Hepatocyte (in vitro differentiated cells): ENCODE data around the gene ADAM17. TPM values are rescaled to one million over a fixed set of nuclear protein-coding genes. Genes with fewer than 3 reads are reported as not detected.

Experiments
- DNase-seq: peaks from one replicate; pipeline ENCODE4 v3.0.0-alpha.2; 2016; ENCODE audit warnings: low spot score
- H2AFZ ChIP-seq: fragments of 200-600 bp; sonication (generic); 2 replicates; pipeline ENCODE4 v1.6.0; 2016; ENCODE audit warnings: antibody characterized with exemption, mild to moderate bottlenecking
- H3K27ac ChIP-seq: fragments of 200-600 bp; sonication (generic); 2 replicates; pipeline ENCODE4 v1.5.1; 2016; ENCODE audit warnings: mild to moderate bottlenecking
- H3K27me3 ChIP-seq: fragments of 200-600 bp; sonication (generic); 2 replicates; pipeline ENCODE4 v1.6.1; 2016
- H3K36me3 ChIP-seq: fragments of 200-600 bp; sonication (generic); replicated peaks from 2 replicates; pipeline ENCODE4 v1.5.1; 2016; ENCODE audit warnings: low read depth; ENCODE audit not compliant: insufficient read depth
- H3K4me1 ChIP-seq: fragments of 200-600 bp; sonication (generic); 2 replicates; pipeline ENCODE4 v1.5.1; 2016; ENCODE audit warnings: mild to moderate bottlenecking, moderate library complexity; ENCODE audit not compliant: insufficient read depth
- H3K4me2 ChIP-seq: fragments of 200-600 bp; sonication (generic); 2 replicates; pipeline ENCODE4 v1.6.0; 2016
- H3K4me3 ChIP-seq: fragments of 200-600 bp; sonication (generic); 2 replicates; pipeline ENCODE4 v1.5.1; 2016; ENCODE audit warnings: mild to moderate bottlenecking
- H3K79me2 ChIP-seq: fragments of 200-600 bp; sonication (generic); 2 replicates; pipeline ENCODE4 v1.6.0; 2017; ENCODE audit warnings: mild to moderate bottlenecking
- H3K9me2 ChIP-seq: fragments of 200-600 bp; sonication (generic); replicated peaks from 2 replicates; pipeline ENCODE4 v1.6.0; 2017; ENCODE audit warnings: mild to moderate bottlenecking; ENCODE audit not compliant: insufficient read depth
- H3K9me3 ChIP-seq: fragments of 200-600 bp; sonication (generic); 2 replicates; pipeline ENCODE4 v1.5.1; 2016; ENCODE audit warnings: low read depth, mild to moderate bottlenecking
- H4K20me1 ChIP-seq: fragments of 200-600 bp; sonication (generic); 2 replicates; pipeline ENCODE4 v1.6.0; 2016; ENCODE audit warnings: mild to moderate bottlenecking; ENCODE audit not compliant: insufficient read depth, poor library complexity, severe bottlenecking
- CTCF ChIP-seq: fragments of 200-600 bp; sonication (generic); IDR thresholded peaks from 2 replicates; pipeline ENCODE4 v1.5.1; 2016; ENCODE audit warnings: antibody characterized with exemption, mild to moderate bottlenecking; ENCODE audit not compliant: poor library complexity
- EZH2 ChIP-seq: fragments of 200-600 bp; sonication (generic); IDR thresholded peaks from 2 replicates; pipeline ENCODE4 v1.6.1; 2016; ENCODE audit warnings: antibody characterized with exemption, mild to moderate bottlenecking, borderline replicate concordance
- EZH2phosphoT487 ChIP-seq: fragments of 200-600 bp; sonication (generic); IDR thresholded peaks from one replicate; pipeline ENCODE4 v1.6.1; 2018; ENCODE audit warnings: antibody characterized with exemption, mild to moderate bottlenecking, low read depth, moderate library complexity; ENCODE audit not compliant: unreplicated experiment, severe bottlenecking
- WGBS: methylation state at CpG from one replicate; pipeline ENCODE4 v1.1.6; 2016; ENCODE audit warnings: low lambda C conversion rate; ENCODE audit errors: missing lambda C conversion rate; 5-methylcytosine and 5-hydroxymethylcytosine counted together
- polyA plus RNA-seq: library from polyadenylated mRNA; unstranded; fragments of >200 nt; fragmentation: Nextera tagmentation; extraction: Ambion mirVana; gene quantifications from 2 replicates; pipeline ENCODE4 v1.2.1, GENCODE V29; 2016
- total RNA-seq: library from RNA; depleted of rRNA; stranded (reverse); fragments of >200 nt; gene quantifications from 2 replicates; pipeline ENCODE4 v1.2.3, GENCODE V29; 2014

Gene ADAM17
- total and polyA plus RNA-seq, 2 experiments from 2014 or later = 20.5 to 30.2 TPM

GRCh38 chr2:9525266-9525665 lies 30.4 kb downstream of the ADAM17 start:
- H3K4me1 ChIP-seq = no peaks in the 10 kb centered on the region
- TF ChIP-seq CTCF (no peak), EZH2 (no peak), EZH2phosphoT487 (no peak)
- H3K9me2 ChIP-seq = no peaks in the 10 kb centered on the region
- no peak for DNase-seq
- H4K20me1 ChIP-seq = no peaks in the 10 kb centered on the region
- no peaks in the 10 kb centered on the region for H3K36me3 ChIP-seq
- H3K9me3 ChIP-seq = no peaks in the 10 kb centered on the region
- no peak overlapping the region for H3K4me2 ChIP-seq
- no peak overlapping the region for H2AFZ ChIP-seq
- H3K27me3 ChIP-seq = no peaks in the 10 kb centered on the region
- no peak overlapping the region for H3K27ac ChIP-seq
- WGBS = 100% methylated on average over 2 of the region's 2 CpGs
- peaks cover 9% of the 10 kb centered on the region for H3K79me2 ChIP-seq
- H3K4me3 ChIP-seq = no peak overlapping the region

- peaks cover 7% of the 10 kb centered on the region for H3K79me2 ChIP-seq
- WGBS = 99% methylated on average over 8 of the region's 8 CpGs
These were observed 31.3 kb downstream of the ADAM17 start for GRCh38 chr2:9524291-9524690.

DNA sequence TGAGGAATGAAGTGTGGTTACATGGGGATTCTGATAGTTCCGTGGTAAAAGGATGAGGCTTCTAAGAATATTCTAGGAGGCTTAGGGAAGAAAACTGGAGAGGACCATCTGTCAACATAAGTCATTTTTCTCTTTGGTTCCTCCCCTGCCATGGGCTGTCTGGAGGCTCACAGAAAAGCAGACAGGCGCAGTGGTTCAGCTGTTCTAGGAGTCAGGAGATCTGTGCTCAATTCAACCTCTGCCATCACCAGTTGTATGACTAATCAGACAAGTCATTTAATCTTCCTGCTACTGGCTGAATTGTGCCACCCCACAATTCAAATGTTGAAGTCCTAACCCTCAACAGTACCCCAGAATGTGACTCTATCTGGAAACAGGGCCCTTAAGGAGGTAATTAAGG lies 36.4 kb downstream of the ADAM17 start:
- H3K4me2 ChIP-seq = no peak overlapping the region
- WGBS = 95% methylated on average over 2 of the region's 2 CpGs
- H3K79me2 ChIP-seq = peaks cover 3% of the 10 kb centered on the region
- H4K20me1 ChIP-seq = no peaks in the 10 kb centered on the region
- H3K36me3 ChIP-seq = peaks cover 4% of the 10 kb centered on the region
- no peaks in the 10 kb centered on the region for H3K27me3 ChIP-seq
- H3K4me3 ChIP-seq = no peak overlapping the region
- H3K9me2 ChIP-seq = no peaks in the 10 kb centered on the region
- H3K27ac ChIP-seq = no peak overlapping the region
- DNase-seq = no peak
- no peak overlapping the region for H2AFZ ChIP-seq
- TF ChIP-seq CTCF = no peak
- no peak for TF ChIP-seq EZH2
- no peak for TF ChIP-seq EZH2phosphoT487
- no peaks in the 10 kb centered on the region for H3K9me3 ChIP-seq
- no peaks in the 10 kb centered on the region for H3K4me1 ChIP-seq

More at GRCh38 chr2:9524291-9524690, 31.3 kb downstream of the ADAM17 start:
- TF ChIP-seq EZH2phosphoT487 = no peak
- no peak for TF ChIP-seq EZH2
- Histone ChIP-seq H3K4me2 (no peak overlapping the region), H3K9me2 (no peaks in the 10 kb centered on the region), H3K27me3 (no peaks in the 10 kb centered on the region), H2AFZ (no peak overlapping the region), H4K20me1 (no peaks in the 10 kb centered on the region), H3K4me3 (no peak overlapping the region), H3K27ac (no peak overlapping the region), H3K9me3 (no peaks in the 10 kb centered on the region), H3K36me3 (peaks cover 4% of the 10 kb centered on the region), H3K4me1 (no peaks in the 10 kb centered on the region)
- DNase-seq = no peak

DNA sequence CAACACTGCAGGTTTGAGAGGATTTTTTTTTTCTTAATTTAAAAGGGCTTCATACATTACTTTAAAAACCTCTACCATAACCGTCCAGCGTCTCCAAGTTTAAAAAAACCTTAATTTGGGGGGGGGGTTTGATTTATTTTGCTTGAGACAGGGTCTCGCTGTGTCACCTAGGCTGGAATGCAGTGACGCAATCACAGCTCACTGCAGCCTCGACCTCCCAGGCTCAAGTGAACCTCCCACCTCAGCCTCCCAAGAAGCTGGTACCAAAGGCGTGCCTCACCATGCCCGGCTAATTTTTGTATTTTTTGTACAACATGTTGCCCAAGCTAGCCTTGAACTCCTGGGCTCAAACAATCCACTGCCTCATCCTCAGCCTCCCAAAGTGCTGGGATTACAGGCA lies 36.9 kb downstream of the ADAM17 start:
- Histone ChIP-seq H3K9me3 (no peaks in the 10 kb centered on the region), H3K4me3 (no peak overlapping the region), H4K20me1 (no peaks in the 10 kb centered on the region), H3K36me3 (peaks cover 4% of the 10 kb centered on the region), H3K9me2 (no peaks in the 10 kb centered on the region), H3K27me3 (no peaks in the 10 kb centered on the region), H3K4me1 (no peaks in the 10 kb centered on the region), H2AFZ (no peak overlapping the region), H3K4me2 (no peak overlapping the region), H3K79me2 (peaks cover 3% of the 10 kb centered on the region), H3K27ac (no peak overlapping the region)
- WGBS = 98% methylated on average over 7 of the region's 7 CpGs
- TF ChIP-seq CTCF (no peak), EZH2 (no peak), EZH2phosphoT487 (no peak)
- no peak for DNase-seq
